K562 (cell line): ENCODE results near the gene PLIN5. TPM values are rescaled to one million over a fixed set of nuclear protein-coding genes. Genes with fewer than 3 reads are reported as not detected.
A peak's percentile ranks its signal among the peaks of the same experiment; 100 is the strongest.

Experiments
- ATAC-seq: fragments of 200-7000 bp; cut with Tn5 transposase; 3 replicates; pipeline ENCODE4 v1.9.1; 2020; ENCODE audit warnings: moderate library complexity
- BruUV-seq: library from RNA; stranded (reverse); fragments of 400-500 nt; replicated peaks from 2 replicates; lab custom pipeline; 2021; lab: Mats Ljungman, UMichigan
- CTCF ChIA-PET: fragments of 300-600 bp; formaldehyde crosslinking; extraction: SDS; loops from one replicate; lab custom pipeline; 2021; ENCODE audit warnings: low intra/inter-chr PET ratio; lab: Yijun Ruan, JAX
- POLR2A ChIA-PET: fragments of 300-600, 350-650 bp; sonication (Branson Sonifier 250); formaldehyde crosslinking; extraction: SDS; loops from one replicate; lab custom pipeline; 2021; ENCODE audit warnings: antibody characterized with exemption, inconsistent platforms; lab: Yijun Ruan, JAX
- DNase-seq, 4 experiments: peaks; one replicate each; pipeline versions ENCODE4 v3.0.0 to v3.0.0-alpha.2; 2011 to 2018; ENCODE audit warnings: low spot score in 3 of 4, mixed read lengths in 3 of 4; ENCODE audit errors: extremely low read depth in 1 of 4
- FAIRE-seq: peaks from 2 replicates; lab custom pipeline; 2011; peaks lifted over from hg19 to GRCh38; lab: Jason Lieb, UNC
- H2AFZ ChIP-seq: 2 replicates; pipeline ENCODE4 v1.6.0; 2011; ENCODE audit warnings: low read depth, low read length, control low read depth, inconsistent platforms
- H3K27ac ChIP-seq: fragments of 200-600 bp; 3 replicates; pipeline ENCODE4 v1.8.0; 2011; ENCODE audit warnings: low read depth, mild to moderate bottlenecking, control low read depth, inconsistent platforms, low read length, moderate library complexity, mixed read lengths; ENCODE audit errors: extremely low read depth
- H3K27me3 ChIP-seq, 2 experiments: fragments of 300-600 bp in 1 of 2; 2 replicates in 1 of 2; 3 replicates in 1 of 2; pipeline versions ENCODE4 v1.6.0 to v1.8.0; 2011; ENCODE audit warnings: inconsistent platforms in 2 of 2, low read length in 2 of 2, mild to moderate bottlenecking in 1 of 2, mixed read lengths in 1 of 2, moderate library complexity in 1 of 2; ENCODE audit not compliant: control insufficient read depth in 2 of 2, insufficient read depth in 2 of 2
- H3K36me3 ChIP-seq: fragments of 300-600 bp; 3 replicates; pipeline ENCODE4 v1.8.0; 2011; ENCODE audit warnings: mild to moderate bottlenecking, low read length, inconsistent platforms; ENCODE audit not compliant: control insufficient read depth, insufficient read depth
- H3K4me1 ChIP-seq, 2 experiments: fragments of 200-600 bp in 1 of 2; replicated peaks in 1 of 2; 2 replicates in 1 of 2; 3 replicates in 1 of 2; pipeline versions ENCODE4 v1.5.1 to v1.8.0; 2011; ENCODE audit warnings: inconsistent platforms in 2 of 2, low read length in 2 of 2, mild to moderate bottlenecking in 1 of 2, mixed read lengths in 1 of 2, moderate library complexity in 1 of 2; ENCODE audit not compliant: control insufficient read depth in 2 of 2, insufficient read depth in 2 of 2
- H3K4me2 ChIP-seq: 2 replicates; pipeline ENCODE4 v1.6.1; 2011; ENCODE audit warnings: low read length, control low read depth, inconsistent platforms, mixed read lengths; ENCODE audit not compliant: insufficient read depth
- H3K4me3 ChIP-seq: fragments of 200-600 bp; sonication (generic), shearing (Covaris generic); 2 replicates; pipeline ENCODE4 v1.5.1; 2016; ENCODE audit warnings: control low read depth, inconsistent platforms
- H3K79me2 ChIP-seq: fragments of 200-600 bp; 3 replicates; pipeline ENCODE4 v1.8.0; 2011; ENCODE audit warnings: low read length, inconsistent platforms; ENCODE audit not compliant: control insufficient read depth, insufficient read depth
- H3K9ac ChIP-seq, 2 experiments: 2 replicates each; pipeline versions ENCODE4 v1.6.0 to v1.6.1; 2011; ENCODE audit warnings: low read depth in 2 of 2, low read length in 2 of 2, control low read depth in 1 of 2, inconsistent platforms in 1 of 2, mild to moderate bottlenecking in 1 of 2, mixed read lengths in 1 of 2; ENCODE audit not compliant: insufficient read depth in 1 of 2
- H3K9me1 ChIP-seq: one replicate; pipeline ENCODE4 v1.6.0; 2011; ENCODE audit warnings: inconsistent platforms, mild to moderate bottlenecking, low read length, moderate library complexity; ENCODE audit not compliant: control insufficient read depth, insufficient read depth
- H3K9me3 ChIP-seq: replicated peaks from 2 replicates; pipeline ENCODE4 v1.5.1; 2011; ENCODE audit warnings: low read depth, low read length, inconsistent platforms; ENCODE audit not compliant: control insufficient read depth, insufficient read depth
- H4K20me1 ChIP-seq: replicated peaks from 2 replicates; pipeline ENCODE4 v1.6.1; 2011; ENCODE audit warnings: low read length, inconsistent platforms, mixed read lengths; ENCODE audit not compliant: control insufficient read depth, insufficient read depth
- ADNP ChIP-seq: fragments of 200-800 bp; sonication (Bioruptor generic); IDR thresholded peaks from 2 replicates; pipeline ENCODE4 v1.6.1; 2016; ENCODE audit warnings: missing genetic modification characterization, missing compliant biosample characterization
- GABPB2 ChIP-seq: fragments of 250-450 bp; sonication (Bioruptor Pico); conservative IDR thresholded peaks from 2 replicates; pipeline ENCODE4 v1.5.1; 2021; ENCODE audit warnings: mild to moderate bottlenecking
- HES1 ChIP-seq: fragments of 450-650 bp; IDR thresholded peaks from 2 replicates; pipeline ENCODE4 v1.6.1; 2016; ENCODE audit warnings: low read depth, mild to moderate bottlenecking, moderate library complexity
- HNRNPLL ChIP-seq: fragments of 200-400 bp; formaldehyde crosslinking; IDR thresholded peaks from 2 replicates; pipeline ENCODE4 v1.6.1; 2017; ENCODE audit warnings: low read length, low read depth, mild to moderate bottlenecking; ENCODE audit not compliant: poor library complexity, severe bottlenecking
- KAT7 ChIP-seq: sonication (generic); formaldehyde crosslinking; IDR thresholded peaks from 2 replicates; pipeline ENCODE4 v1.8.0; 2022; ENCODE audit warnings: missing genetic modification reagents, mild to moderate bottlenecking, borderline replicate concordance
- MCM5 ChIP-seq: fragments of 450-650 bp; IDR thresholded peaks from 2 replicates; pipeline ENCODE4 v1.6.1; 2016; ENCODE audit warnings: low read depth
- NONO ChIP-seq, 2 experiments: fragments of 200-400 bp in 1 of 2; fragments of 450-650 bp in 1 of 2; formaldehyde crosslinking in 1 of 2; IDR thresholded peaks; 2 replicates each; pipeline ENCODE4 v1.6.1; 2017; ENCODE audit warnings: low read depth in 2 of 2, mild to moderate bottlenecking in 2 of 2, moderate library complexity in 2 of 2, low read length in 1 of 2
- NR2F6 ChIP-seq: fragments of 450-650 bp; formaldehyde crosslinking; IDR thresholded peaks from 2 replicates; pipeline ENCODE4 v1.4.0; 2020; ENCODE audit warnings: mild to moderate bottlenecking
- POLR2B ChIP-seq: fragments of 450-650 bp; IDR thresholded peaks from 2 replicates; pipeline ENCODE4 v1.6.1; 2018; ENCODE audit warnings: low read depth; ENCODE audit not compliant: partially characterized antibody
- RBM34 ChIP-seq: fragments of 200-400 bp; formaldehyde crosslinking; IDR thresholded peaks from 2 replicates; pipeline ENCODE4 v1.6.1; 2018; ENCODE audit warnings: low read length, borderline replicate concordance; ENCODE audit not compliant: insufficient read depth
- RCOR1 ChIP-seq, 2 experiments: IDR thresholded peaks; 2 replicates each; pipeline ENCODE4 v1.6.1; 2012; ENCODE audit warnings: low read depth in 2 of 2, low read length in 2 of 2, borderline replicate concordance in 1 of 2, improper control_type of control experiment in 1 of 2
- RFX7 ChIP-seq: fragments of 250-450 bp; sonication (Bioruptor Pico); IDR thresholded peaks from 2 replicates; pipeline ENCODE4 v1.5.1; 2021; ENCODE audit warnings: mild to moderate bottlenecking
- SREBF1 ChIP-seq: fragments of 150-350 bp; IDR thresholded peaks from 2 replicates; pipeline ENCODE4 v1.6.1; 2014; ENCODE audit warnings: antibody characterized with exemption, low read depth, low read length, borderline replicate concordance
- STAG1 ChIP-seq: sonication (generic); formaldehyde crosslinking; IDR thresholded peaks from 2 replicates; pipeline ENCODE4 v1.5.0; 2020; ENCODE audit warnings: missing genetic modification reagents, borderline replicate concordance
- ZKSCAN3 ChIP-seq: fragments of 250-450 bp; sonication (Bioruptor Pico); IDR thresholded peaks from 2 replicates; pipeline ENCODE4 v1.4.0; 2020
- ZNF24 ChIP-seq: fragments of 450-650 bp; IDR thresholded peaks from 2 replicates; pipeline ENCODE4 v1.6.1; 2016
- ZNF354B ChIP-seq: fragments of 250-450 bp; sonication (Bioruptor Pico); IDR thresholded peaks from 2 replicates; pipeline ENCODE4 v1.4.0; 2020
- WGBS: fragments of 100-300 bp; shearing (Covaris generic); methylation state at CpG from one replicate; pipeline ENCODE4 v1.1.6; 2016; ENCODE audit warnings: low coverage, mixed read lengths; ENCODE audit not compliant: insufficient coverage; ENCODE audit errors: missing lambda C conversion rate; 5-methylcytosine and 5-hydroxymethylcytosine counted together
- in situ Hi-C: fragments of 300-500 bp; cut with MboI; formaldehyde crosslinking; loops from 4 replicates; pipeline ENCODE4 v1.15.0; 2018; ENCODE audit warnings: inconsistent platforms, mixed read lengths
- intact Hi-C: fragments of 100-400 bp; cut with micrococcal nuclease; formaldehyde crosslinking; loops from 2 replicates; pipeline ENCODE4 v1.14.2; 2022
- polyA plus RNA-seq, 8 experiments: library from polyadenylated mRNA; depleted of rRNA in 4 of 8; stranded (reverse) in 5 of 8; unstranded in 3 of 8; fragments of >200 nt; fragmentation: Nextera tagmentation in 2 of 8; fragmentation: Illumina TruSeq in 1 of 8; extraction: Ambion mirVana in 2 of 8; extraction: Trizol in 1 of 8; gene quantifications; 2 replicates each; pipeline versions ENCODE4 v1.2.1 to v1.2.3, GENCODE V29; 2011 to 2014; ENCODE audit warnings: inconsistent platforms in 1 of 8, missing spikeins in 1 of 8
- total RNA-seq, 7 experiments: library from RNA; depleted of rRNA in 6 of 7; stranded (reverse); fragments of >200 nt in 6 of 7; fragmentation: Illumina TruSeq in 2 of 7; extraction: Trizol in 2 of 7; gene quantifications; 2 replicates each; pipeline versions ENCODE4 v1.2.1 to v1.2.3, GENCODE V29; 2011 to 2021; ENCODE audit warnings: low replicate concordance in 1 of 7
- TF ChIP-seq, protein P1 (sequence below): fragments of 250-450 bp; sonication (Bioruptor Pico); IDR thresholded peaks from 2 replicates; pipeline ENCODE4 v1.4.0; 2020; ENCODE audit warnings: mild to moderate bottlenecking
- TF ChIP-seq, protein P2 (sequence below): fragments of 450-650 bp; formaldehyde crosslinking; IDR thresholded peaks from 2 replicates; pipeline ENCODE4 v1.4.0; 2020; ENCODE audit warnings: mild to moderate bottlenecking, moderate library complexity

Gene PLIN5
- total and polyA plus RNA-seq, 9 of the 15 experiments (the other 6 are each of a cell fraction or from before 2014, with no cell fraction given): 0.04 to 1.3 (median 0.50) TPM

DNA sequence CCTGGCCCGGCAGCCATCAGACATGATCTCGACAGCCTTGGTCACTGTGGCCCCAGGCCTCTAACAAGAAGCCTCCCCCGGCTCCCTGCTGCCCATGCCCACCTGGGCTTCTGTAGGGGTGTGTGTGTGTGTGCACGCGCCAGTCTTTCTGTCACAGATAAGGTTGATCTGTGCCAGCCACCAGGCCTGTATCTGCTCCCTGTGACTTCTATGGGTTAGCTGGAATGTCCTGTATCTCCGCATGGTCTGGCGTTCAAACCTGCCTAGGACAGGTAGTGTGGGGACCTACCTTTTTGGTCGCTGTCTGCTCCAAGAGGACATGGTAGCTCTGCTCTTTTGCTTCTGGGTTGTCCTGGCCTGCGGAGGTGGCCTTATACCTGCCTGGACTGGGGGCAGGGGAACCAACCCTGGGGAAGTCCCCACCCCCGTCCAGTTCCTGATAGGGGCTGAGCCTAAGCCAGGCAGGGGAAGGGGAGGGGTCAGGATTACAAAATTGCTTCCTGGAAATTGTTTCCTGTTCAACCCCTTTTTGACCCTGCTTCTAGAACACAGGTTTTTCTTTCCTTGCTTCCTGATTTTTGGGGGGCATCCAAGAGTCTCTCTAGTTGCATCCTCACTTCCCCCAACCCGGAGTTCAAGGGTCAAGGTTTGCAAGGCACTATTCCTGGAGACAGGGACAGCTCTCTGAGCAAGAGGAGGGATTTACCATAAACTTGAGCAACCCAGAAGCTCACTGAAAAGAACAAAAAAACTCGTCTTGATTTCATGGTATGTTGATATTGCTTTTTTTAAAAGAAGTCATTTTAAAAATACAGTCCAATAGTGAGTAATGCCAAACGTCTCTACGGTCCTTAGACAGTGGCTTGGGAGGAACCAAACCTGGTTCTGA is 4.9 kb upstream of the PLIN5 start, which contains the start of gene LRG1:
TSS of gene LRG1 (minus strand) at position 344 of the 889 bp plus-strand sequence. CDS start at position 321, 23 bp downstream.
- ATAC-seq (peak; percentile 89), FAIRE-seq (peak; percentile 100), DNase-seq (peak; percentile 88 to 91 (median 90))
- CTCF ChIA-PET: no interaction called here
- H3K4me3 ChIP-seq: peak within 1 kb of the TSS; percentile 48
- peaks cover 9% of the 10 kb centered on the region; the same call in 1 of the 3 replicates for H3K36me3 ChIP-seq
- in situ Hi-C loops (no loop called here), intact Hi-C loops (no loop called here)
- peak within 1 kb of the TSS; percentile 72 to 90 for H3K9ac ChIP-seq
- POLR2A ChIA-PET: interaction anchor here (0.6 to 1.0 kb wide), 6 partner anchors 8 to 317 kb away, joined by 3 to 4 read pairs (median 3); partner anchors contain the start of genes CHAF1A and PLIN4
- H3K9me3 ChIP-seq: no peaks in the 10 kb centered on the region
- 2% methylated on average over 13 of the region's 14 CpGs for WGBS
- no peaks in the 10 kb centered on the region for H3K9me1 ChIP-seq
- H2AFZ ChIP-seq: peak within 1 kb of the TSS; percentile 94
- H3K4me2 ChIP-seq: peak within 1 kb of the TSS; percentile 92
- no peaks in the 10 kb centered on the region for H4K20me1 ChIP-seq
- TSS peak; percentile 62 for BruUV-seq
- no peaks in the 10 kb centered on the region for H3K27me3 ChIP-seq
- H3K4me1 ChIP-seq: peaks cover 14 to 50% of the 10 kb centered on the region in 2 experiments; a peak in 4 of 5 replicates
- peak within 1 kb of the TSS; percentile 82 for H3K27ac ChIP-seq
- H3K79me2 ChIP-seq: peaks cover 33% of the 10 kb centered on the region; the same call in 2 of the 3 replicates
- no peak for TF ChIP-seq ZKSCAN3 (CRISPR knock-in tag)
- no peak for TF ChIP-seq NONO (IDR thresholded peaks at IDR 0.05; ENCODE audit: low read depth in 2 of 2, low read length in 1 of 2)
- TF ChIP-seq KAT7 (CRISPR knock-in tag): no peak
- TF ChIP-seq HNRNPLL: no peak
- no peak for TF ChIP-seq HES1
- no peak for TF ChIP-seq SREBF1
- no peak for TF ChIP-seq RFX7 (CRISPR knock-in tag)
- TF ChIP-seq, protein P1, sequence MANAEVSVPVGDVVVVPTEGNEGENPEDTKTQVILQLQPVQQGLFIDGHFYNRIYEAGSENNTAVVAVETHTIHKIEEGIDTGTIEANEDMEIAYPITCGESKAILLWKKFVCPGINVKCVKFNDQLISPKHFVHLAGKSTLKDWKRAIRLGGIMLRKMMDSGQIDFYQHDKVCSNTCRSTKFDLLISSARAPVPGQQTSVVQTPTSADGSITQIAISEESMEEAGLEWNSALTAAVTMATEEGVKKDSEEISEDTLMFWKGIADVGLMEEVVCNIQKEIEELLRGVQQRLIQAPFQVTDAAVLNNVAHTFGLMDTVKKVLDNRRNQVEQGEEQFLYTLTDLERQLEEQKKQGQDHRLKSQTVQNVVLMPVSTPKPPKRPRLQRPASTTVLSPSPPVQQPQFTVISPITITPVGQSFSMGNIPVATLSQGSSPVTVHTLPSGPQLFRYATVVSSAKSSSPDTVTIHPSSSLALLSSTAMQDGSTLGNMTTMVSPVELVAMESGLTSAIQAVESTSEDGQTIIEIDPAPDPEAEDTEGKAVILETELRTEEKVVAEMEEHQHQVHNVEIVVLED (CRISPR knock-in tag): no peak
- TF ChIP-seq ZNF354B (CRISPR knock-in tag): no peak
- no peak for TF ChIP-seq GABPB2 (CRISPR knock-in tag)
- TF ChIP-seq RBM34: no peak
- TF ChIP-seq, protein P2, sequence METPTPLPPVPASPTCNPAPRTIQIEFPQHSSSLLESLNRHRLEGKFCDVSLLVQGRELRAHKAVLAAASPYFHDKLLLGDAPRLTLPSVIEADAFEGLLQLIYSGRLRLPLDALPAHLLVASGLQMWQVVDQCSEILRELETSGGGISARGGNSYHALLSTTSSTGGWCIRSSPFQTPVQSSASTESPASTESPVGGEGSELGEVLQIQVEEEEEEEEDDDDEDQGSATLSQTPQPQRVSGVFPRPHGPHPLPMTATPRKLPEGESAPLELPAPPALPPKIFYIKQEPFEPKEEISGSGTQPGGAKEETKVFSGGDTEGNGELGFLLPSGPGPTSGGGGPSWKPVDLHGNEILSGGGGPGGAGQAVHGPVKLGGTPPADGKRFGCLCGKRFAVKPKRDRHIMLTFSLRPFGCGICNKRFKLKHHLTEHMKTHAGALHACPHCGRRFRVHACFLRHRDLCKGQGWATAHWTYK (CRISPR knock-in tag): no peak
- no peak for TF ChIP-seq STAG1 (CRISPR knock-in tag)
- no peak for TF ChIP-seq ADNP (tag)
- peak; percentile 72 for TF ChIP-seq POLR2B
- no peak for TF ChIP-seq MCM5
- TF ChIP-seq NR2F6 (CRISPR knock-in tag): no peak
- TF ChIP-seq ZNF24: no peak
- no peak; a peak in 1 of 4 replicates for TF ChIP-seq RCOR1 (IDR thresholded peaks at IDR 0.05; ENCODE audit: borderline replicate concordance in 1 of 2, low read depth in 2 of 2, low read length in 2 of 2)
